NCI-H1417 treated with DMSO at 0.1 percent for 48 hours (cell line): ENCODE results near the gene IFITM2.
"Not testable (repeated sequence)": the region's sequence is repeated elsewhere in the genome, so short reads cannot be mapped to it uniquely, and the experiment has no call there.

Experiments
- DNase-seq: peaks from one replicate; lab custom pipeline; 2025; lab: John Stamatoyannopoulos, UW

IFITM2 gene

GRCh38 chr11:325796-326591 is 18.4 kb downstream of the IFITM2 start:
- no peak for DNase-seq

GRCh38 chr11:326592-326841 is 18.9 kb downstream of the IFITM2 start:
- DNase-seq: no peak

- no peak for DNase-seq
Measured at GRCh38 chr11:326842-327580, 19.4 kb downstream of the IFITM2 start.

DNA sequence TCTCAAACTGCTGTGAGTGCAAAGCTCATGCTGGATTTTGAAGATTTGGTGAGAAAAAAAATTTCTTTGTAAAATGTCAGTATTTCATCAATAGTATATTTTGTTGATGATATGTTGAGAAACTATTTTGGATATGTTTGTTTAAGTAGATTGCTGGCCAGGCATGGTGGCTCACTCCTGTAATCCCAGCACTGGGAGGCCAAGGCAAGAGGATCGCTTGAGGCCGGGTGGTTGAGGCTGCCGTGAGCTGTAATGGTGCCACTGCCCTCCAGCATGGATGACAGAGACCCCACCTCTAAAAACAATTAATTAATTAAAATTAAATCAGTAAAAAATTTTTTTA is 19.9 kb downstream of the IFITM2 start:
- no peak for DNase-seq

DNA sequence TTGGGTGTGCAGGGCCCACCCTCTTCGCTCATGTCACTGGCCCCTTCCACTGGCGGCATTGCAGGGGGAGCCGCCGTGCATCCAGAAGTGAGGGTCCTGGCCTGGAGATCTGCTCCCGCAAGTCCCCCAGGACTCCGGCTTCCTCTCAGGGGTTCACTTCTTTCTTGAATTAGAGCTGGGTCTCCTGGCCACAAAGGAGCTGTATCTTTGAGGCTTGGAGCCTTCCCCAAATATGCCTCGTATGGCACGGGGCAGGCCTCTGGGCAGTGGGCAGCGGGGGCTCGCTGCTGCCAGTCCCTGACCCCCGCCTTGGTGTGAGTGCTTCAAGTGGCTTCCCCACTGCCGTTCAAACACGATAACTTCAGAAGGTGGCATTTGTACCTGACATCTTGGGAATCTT is 20.4 kb downstream of the IFITM2 start:
- no peak for DNase-seq

GRCh38 chr11:328516-329100 is 21.0 kb downstream of the IFITM2 start:
- not testable (repeated sequence) for DNase-seq

DNA sequence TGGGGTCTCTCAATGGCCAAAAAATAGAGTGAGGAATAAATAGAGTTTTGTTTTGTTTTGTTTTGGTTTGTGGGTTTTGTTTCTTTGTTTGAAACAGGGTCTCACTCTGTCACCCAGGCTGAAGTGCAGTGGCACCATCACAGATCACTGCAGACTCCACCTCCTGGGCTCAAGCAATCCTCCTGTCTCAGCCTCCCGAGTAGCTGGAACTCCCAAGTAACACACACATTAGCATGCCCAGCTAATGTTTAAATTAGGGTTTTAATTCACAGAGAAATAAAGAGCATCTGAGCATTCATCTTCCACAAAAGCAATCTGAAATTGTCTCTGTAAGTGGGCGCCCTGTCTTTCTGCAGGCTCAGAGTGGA is 22.3 kb downstream of the IFITM2 start:
- no peak for DNase-seq

GRCh38 chr11:330307-330693 is 22.7 kb downstream of the IFITM2 start:
- DNase-seq: no peak

- DNase-seq: no peak
Measured at GRCh38 chr11:330694-331357, 23.2 kb downstream of the IFITM2 start.

DNA sequence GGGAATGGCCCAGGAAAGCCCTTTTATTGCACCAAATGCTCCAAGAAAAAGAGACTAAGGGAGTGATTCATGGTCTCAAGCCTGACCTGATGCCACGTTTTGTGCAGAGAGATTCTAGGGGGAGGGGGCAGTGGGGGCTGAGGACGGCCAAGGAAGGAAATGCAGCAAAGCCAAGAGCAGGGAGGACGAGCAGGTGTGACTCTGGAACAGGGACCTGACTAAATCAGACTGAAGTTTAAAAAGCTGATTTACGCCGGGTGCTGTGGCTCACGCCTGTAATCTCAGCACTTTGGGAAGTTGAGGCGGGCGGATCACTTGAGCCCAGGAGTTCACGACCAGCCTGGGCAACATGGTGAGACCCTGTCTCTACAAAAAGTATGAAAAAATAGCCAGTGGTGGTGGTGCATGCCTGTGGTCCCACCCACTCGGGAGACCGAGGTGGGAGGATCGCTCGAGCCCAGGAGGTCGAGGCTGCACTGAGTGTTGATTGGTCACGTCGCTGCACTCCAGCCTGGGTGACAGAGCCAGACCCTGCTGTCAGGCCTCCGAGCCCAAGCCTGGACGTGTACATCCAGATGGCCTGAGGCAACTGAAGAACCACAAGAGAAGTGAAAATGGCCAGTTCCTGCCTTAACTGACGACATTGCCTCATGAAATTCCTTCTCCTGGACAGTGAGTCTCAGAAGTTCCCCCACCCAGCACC is 23.9 kb downstream of the IFITM2 start:
- DNase-seq: no peak

- no peak for DNase-seq
Measured at GRCh38 chr11:332651-333480, 25.2 kb downstream of the IFITM2 start.

GRCh38 chr11:333616-334263 is 26.1 kb downstream of the IFITM2 start:
- not testable (repeated sequence) for DNase-seq

DNA sequence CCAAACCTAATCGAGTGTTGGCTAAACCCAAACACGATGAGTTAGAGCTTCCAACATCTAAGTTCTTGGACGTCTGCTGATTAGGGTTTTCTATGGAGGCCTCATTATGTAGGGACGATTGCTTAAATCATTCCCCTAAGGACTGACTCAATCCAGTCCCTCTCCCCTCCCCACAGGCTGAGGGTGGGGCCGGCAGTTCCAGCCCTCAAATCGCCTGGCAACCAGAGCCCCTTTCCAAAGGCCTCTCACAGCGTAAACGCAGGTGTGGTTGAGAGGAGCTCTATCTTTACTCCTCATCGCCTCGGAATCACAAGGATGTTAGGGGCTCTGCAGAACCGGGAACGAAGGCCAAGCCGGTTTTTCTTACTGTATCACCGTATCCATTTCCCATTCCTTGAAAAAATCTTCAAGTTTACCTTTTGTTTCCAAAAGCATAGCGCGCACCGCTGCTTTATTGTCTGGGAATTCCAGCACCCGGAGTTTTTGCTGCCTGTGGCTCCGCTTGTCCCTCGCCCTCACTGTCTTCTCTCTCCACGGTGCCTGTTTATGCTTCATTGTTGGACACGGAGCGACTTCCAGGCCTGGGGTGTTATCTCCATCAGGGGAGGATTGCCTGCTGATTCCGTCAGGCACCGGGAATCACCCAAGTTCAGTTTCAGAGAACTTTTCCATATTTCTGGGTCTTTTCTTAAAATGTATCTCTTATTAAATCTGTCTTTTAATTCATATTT is 26.8 kb downstream of the IFITM2 start:
- no peak for DNase-seq

DNA sequence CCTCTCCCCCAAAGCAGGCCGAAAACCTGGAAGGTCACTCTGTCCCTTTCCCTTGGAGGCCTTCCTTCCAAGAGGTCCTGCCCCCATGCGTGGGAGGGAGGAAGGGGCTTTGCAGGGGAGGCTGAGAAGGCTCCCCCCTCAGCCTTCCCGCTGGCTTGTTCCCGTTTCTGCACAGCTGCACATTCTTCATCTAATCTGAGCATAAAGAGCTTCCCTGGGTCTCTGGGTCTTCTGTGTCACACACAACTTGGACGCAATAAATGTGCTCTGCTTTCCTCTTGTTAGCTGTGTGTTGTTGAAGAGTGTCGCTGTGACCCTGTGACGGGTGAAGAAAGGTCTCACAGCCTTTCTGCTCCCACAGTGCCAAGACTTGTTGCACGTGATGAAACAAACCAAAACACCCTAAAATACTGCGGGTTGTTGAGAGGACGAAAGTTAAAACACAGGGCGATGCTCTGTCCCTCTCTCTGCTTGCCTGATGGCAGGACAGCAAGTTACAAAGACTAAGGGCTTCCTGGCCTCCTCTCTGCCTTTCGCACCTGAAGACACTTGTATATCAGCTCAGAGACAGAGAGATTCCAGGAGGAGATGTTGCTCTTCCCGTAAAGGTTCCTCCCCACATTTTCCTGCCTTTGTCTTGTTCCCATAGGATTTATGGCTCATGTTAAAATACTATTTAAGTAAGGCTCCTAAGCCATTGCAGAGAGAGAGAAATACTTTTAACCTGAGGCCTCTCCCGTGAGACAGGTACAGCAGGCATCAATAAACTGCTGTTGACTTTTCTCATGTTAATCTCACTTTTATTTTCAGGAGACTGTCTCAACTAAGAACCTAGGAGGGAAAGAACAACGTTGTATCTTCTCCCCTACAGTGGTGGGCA is 28.4 kb downstream of the IFITM2 start:
- no peak for DNase-seq

DNA sequence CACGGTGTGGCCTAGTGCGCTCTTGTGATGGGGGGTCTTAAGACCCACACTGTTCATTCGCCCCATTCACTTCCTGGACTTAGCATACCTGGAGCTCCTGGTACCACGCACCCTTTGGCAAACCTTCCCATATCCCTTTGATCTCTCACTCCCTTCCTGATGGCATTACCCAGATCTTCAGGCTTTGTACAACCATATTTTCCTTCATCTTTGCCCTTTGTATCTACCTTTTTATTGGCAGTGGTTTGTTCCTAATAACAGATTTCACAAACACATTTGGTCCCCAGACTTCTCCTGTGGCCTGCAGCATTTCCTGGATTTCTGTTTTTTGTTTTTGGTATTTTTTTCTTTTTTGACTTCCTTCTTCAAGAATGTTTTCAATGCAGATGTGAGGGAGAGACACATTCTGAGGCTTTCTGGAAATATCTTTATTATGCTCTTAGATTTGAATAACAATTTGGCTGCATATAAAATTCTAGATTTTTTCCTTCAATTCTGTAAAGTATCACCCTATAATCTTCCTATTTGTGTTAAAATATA is 29.1 kb downstream of the IFITM2 start:
- DNase-seq: no peak

DNA sequence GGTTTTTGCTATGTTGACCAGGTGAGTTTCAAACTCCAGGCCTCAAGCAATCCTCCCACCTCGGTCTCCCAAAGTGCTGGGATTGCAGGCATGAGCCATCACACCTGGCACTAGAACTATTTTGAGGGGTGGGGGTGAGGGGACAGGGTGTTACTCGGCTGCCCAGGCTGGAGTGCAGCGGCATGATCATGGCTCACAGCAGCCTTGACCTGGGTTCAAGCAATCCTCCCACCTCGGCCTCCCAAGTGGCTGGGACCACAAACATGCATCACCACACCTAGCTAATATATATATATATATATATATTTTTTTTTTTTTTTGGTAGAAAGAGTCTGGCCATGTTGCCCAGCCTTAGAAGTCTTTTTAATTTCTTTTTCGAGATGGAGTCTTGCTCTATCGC is 30.1 kb downstream of the IFITM2 start:
- no peak for DNase-seq

DNA sequence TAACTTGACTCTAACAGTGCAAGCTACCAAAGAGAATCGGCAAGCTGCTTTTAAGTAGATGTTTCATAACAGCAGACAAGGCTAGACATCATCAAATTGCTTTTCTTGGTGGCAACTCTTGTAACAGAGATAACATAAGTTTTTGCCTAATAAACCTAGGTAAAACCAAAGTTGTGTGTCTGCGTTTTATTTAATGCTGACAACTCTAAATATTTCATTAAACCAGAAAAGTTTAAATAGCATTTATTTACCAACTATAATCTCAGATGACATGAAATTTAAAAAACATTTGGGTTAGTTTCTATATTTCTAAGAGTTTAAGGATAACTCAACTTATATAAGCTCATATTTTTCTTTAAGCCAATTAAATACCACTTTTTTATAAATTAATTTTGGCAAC is 32.3 kb downstream of the IFITM2 start:
- DNase-seq: no peak

GRCh38 chr11:340539-341512 is 33.2 kb downstream of the IFITM2 start:
- no peak for DNase-seq
